Measurements from ENCODE around the gene U2AF1.
"Not testable (repeated sequence)": the region's sequence is repeated elsewhere in the genome, so short reads cannot be mapped to it uniquely, and the experiment has no call there.

Gene U2AF1, protein sequence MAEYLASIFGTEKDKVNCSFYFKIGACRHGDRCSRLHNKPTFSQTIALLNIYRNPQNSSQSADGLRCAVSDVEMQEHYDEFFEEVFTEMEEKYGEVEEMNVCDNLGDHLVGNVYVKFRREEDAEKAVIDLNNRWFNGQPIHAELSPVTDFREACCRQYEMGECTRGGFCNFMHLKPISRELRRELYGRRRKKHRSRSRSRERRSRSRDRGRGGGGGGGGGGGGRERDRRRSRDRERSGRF

GRCh38 chr21:43106965-43107793 lies at the start of gene U2AF1:
TSS of gene U2AF1 (minus strand) at chr21:43107570. CDS start at chr21:43107494, 76 bp downstream.
- DNase-seq (ENCODE audit: low read depth) = not testable (repeated sequence)

DNA sequence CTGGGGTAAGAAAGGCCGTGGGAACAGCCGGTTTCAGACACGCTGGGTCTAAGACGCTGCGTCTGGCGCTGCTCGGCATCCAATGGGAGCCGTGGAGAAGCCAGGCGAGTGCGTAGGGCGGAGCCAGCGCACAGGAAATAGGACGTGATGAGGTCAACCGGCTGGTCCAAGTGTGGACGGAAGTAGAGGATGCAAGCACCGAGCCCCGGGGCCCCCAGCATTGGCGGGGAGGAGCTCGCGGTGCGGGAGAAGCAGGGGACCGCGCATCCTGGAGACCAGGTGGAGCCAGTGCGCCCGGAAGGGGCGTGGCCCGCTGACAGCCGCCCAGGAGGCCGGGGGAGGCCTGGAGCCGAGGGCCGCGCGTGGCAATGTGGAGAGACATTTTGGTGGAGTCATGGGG lies 46.2 kb upstream of the U2AF1 start:
- not testable (repeated sequence) for DNase-seq (ENCODE audit: low read depth)

- DNase-seq (ENCODE audit: low read depth) = not testable (repeated sequence)
These were observed 42.0 kb upstream of the U2AF1 start for GRCh38 chr21:43149344-43149743.

DNA sequence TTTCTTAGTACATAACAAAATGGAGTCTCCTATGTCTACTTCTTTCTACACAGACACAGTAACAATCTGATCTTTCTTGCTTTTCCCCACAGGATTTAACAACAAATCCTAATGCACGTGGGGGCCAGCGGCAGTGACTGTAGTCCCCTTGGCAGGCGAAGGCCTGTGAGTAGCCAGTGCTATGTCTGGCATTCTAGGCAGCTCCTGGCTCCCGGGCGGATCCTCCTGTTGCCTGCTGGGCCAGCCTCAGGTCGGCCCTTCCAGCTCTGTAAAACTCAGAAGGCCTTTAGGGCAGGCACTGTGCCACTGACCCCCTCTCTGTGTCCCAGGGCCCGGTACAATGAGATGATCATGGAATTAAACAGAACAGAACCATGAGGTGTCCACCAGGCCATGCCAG lies 40.6 kb upstream of the U2AF1 start:
- not testable (repeated sequence) for DNase-seq (ENCODE audit: low read depth)

DNA sequence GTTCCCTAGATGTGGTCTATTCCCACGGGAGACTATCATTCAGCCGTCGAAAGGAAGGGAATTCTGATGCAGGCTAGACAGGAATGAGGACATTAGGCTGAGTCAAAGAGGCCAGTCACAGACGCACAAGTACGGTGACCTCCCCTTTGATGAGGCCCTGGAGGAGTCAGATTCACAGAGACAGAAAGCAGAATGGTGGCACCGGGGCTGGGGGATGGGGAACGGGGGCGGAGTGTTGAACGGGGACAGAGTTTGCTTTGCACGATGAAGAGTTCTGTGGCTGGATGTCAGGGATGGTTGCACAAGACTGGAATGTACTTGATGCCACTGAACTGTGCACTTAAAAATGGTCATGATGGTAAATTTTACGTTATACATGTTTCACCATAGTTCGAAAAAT lies 39.3 kb upstream of the U2AF1 start:
- not testable (repeated sequence) for DNase-seq (ENCODE audit: low read depth)

DNA sequence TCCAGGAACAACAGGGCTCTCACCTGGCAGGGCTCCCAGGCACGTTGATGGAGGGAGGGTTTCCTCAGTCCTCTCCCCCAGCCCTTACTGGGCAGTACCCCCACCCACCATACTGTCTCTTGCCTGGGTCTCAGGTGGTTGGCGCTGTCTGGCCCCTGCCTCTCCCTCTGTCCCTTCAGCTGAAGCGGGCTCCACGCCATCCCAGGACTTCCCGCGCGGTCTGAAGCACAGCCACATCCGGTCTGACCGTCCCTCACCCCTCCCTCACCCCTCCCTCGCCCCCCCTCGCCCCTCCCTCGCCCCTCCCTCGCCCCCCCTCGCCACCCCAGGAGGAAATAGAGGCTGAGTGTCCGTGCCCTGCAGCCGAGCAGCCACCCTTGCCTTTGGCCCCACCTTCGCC lies 34.0 kb upstream of the U2AF1 start:
- not testable (repeated sequence) for DNase-seq (ENCODE audit: low read depth)

GRCh38 chr21:43138944-43139343 lies 31.6 kb upstream of the U2AF1 start:
- not testable (repeated sequence) for DNase-seq (ENCODE audit: low read depth)

DNA sequence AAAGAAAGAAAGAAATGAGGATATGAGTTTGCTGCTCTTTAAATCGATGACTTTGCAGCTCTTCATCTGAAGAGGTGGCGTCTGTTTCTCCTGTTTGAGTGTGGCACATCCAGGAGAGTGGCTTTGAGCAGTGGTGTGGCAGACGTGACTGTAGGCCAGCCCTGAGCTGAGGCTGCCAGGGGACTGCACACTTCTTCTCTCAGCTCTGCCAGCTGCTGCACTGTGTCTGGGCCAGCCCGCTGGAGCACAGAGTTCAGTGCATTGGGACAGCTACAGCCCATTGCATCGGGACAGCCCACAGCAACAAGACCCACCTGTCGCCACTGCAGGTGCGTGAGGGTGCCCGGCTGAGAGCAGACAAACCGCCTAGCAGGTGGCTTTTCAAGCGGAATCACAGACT lies 27.1 kb upstream of the U2AF1 start:
- not testable (repeated sequence) for DNase-seq (ENCODE audit: low read depth)

DNA sequence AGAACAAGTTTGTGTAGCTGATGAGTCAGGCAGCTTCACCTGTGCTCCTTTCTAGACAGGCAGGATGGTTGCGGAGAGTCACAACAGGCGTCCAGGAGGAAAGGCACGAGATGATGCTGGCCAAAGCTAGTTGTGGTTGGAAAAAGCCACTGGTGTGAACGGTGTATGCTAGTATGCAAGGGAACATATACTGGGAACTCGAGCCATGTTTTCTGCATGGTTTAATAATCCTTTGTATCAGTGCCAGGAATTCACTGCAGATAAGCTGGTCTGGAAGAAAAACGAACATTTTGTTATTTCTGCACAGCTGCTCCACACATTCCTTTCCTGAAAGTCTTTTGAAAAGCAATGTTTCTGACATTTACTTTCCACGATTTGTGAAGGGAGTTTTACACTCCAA lies 22.7 kb upstream of the U2AF1 start:
- DNase-seq (ENCODE audit: low read depth) = not testable (repeated sequence)

DNA sequence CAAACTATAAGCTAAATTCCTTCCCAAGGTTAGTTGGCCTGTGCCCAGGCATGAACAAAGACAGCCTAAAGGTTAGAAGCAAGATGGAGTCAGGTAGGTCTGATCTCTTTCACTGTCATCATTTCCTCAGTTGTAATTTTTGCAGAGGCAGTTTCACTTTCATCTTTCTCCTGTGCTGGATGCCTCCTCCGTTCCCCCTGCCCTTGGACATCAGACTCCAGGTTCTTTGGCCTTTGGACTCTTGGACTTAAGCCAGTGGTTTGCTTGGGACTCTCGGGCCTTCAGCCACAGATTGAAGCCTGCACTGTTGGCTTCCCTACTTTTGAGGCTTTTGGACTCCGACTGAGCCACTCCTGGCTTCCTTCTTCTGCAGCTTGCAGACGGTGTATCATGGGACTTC lies 8.6 kb upstream of the U2AF1 start:
- DNase-seq (ENCODE audit: low read depth) = not testable (repeated sequence)

DNA sequence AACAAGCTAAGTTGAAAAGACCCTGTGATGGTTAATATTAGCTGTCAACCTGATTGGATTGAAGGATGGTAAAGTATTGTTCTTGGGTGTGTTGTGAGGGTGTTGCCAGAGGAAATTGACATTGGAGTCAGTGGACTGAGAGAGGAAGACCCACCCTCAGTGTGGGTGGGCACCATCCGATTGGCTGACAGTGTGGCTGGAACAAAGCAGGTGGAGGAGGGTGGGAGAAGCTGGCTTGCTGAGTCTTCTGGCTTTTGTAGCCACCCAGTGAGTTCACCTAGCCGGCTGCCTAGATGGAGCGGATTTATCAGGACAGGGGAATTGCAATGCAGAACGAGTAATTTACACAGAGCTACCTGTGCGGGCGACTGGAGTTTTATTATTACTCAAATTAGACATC lies 7.1 kb upstream of the U2AF1 start:
- DNase-seq (ENCODE audit: low read depth) = not testable (repeated sequence)

GRCh38 chr21:43109006-43109405 lies 1.6 kb upstream of the U2AF1 start:
- not testable (repeated sequence) for DNase-seq (ENCODE audit: low read depth)

DNA sequence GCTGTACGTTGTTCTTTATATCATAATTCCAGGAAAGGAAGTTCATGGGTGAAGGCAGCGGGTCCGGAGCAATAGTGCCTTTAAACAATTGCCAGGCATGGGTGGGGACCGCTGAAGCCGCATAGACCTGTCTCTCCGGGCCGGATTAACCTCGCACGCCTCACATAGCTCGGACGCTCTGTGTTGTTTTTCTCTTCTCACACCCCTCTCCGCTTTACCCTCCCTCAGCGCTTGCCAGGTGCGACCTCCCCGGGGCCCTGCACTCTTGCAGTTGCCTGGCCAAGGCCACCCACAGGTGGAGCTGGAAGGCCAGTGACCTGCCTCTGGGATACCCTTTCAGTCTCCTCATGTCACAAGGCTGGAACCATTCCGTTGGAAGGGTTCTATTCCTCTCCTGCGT lies 807 bp upstream of the U2AF1 start:
- not testable (repeated sequence) for DNase-seq (ENCODE audit: low read depth)

GRCh38 chr21:43107794-43108137 lies 396 bp upstream of the U2AF1 start:
- not testable (repeated sequence) for DNase-seq (ENCODE audit: low read depth)

GRCh38 chr21:43104642-43105041 lies 2.7 kb downstream of the U2AF1 start:
- not testable (repeated sequence) for DNase-seq (ENCODE audit: low read depth)

GRCh38 chr21:43102281-43102680 lies 5.1 kb downstream of the U2AF1 start:
- not testable (repeated sequence) for DNase-seq (ENCODE audit: low read depth)

DNA sequence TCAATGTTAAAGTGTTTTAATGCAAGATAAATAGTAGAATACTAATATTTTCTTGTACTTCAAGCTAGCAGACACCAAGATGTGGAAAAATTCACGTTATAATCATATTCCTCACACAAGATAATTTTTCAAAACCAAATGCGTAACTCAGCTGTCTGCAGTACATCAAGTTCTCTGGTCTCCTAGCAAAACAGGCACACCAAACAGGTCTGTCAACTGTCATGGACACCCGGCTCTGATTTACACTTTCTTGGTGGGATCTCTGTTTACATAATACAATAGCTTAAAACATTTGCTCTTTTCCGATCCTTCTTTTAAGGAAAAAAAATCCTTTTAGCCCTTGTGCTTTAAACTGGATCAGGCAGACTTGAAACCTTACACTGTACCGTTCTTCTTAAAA lies 5.7 kb downstream of the U2AF1 start:
- DNase-seq (ENCODE audit: low read depth) = not testable (repeated sequence)

DNA sequence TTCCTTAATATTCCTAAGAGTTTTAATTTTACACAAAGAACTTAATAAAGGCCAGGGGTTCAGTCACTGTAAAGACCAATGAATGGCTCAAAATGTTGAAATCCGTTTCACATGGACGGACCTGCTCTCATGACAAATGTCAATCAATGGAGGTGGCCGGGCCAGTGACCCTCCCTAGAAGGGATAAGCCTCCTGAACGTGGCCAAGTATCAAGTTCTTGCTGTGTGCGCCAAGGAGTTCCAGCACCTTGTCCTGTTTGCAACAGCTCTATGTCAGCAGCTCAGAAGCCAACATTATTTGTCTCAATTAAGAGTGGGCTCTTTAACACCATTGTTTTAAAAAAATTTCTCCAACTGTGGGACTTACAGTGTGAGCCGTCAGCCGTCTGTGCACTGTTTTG lies 6.4 kb downstream of the U2AF1 start:
- not testable (repeated sequence) for DNase-seq (ENCODE audit: low read depth)

DNA sequence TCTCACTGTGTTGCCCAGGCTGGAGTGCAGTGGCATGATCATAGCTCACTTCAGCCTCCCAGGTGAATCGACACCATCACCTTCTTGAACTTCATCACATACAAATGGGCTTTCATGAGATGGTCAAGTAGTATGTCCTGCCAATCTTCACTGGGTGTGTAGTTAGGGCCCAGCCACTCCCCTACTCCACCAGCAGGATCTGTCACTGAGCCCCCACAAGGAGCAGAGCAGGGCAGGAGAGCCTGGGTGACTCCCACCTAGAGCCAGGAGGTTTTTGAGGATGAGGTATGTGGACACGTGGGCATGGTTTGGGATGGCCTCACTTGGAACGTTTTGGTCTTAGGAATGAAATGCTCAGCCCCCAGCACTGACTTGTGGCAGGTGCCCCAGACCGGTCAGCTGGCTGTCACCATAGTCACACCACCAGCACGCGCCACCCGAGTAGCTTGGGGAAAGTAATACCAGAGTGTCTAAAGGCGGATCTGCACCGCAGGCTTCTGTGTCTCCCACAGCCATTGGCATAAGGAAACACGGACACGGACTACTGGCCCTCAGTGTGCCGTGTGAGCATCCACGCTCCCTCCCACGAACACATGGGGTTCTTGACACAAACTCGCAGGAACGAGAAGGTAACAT lies 15.3 kb downstream of the U2AF1 start:
- DNase-seq (ENCODE audit: low read depth) = not testable (repeated sequence)

GRCh38 chr21:43090947-43091346 lies 16.4 kb downstream of the U2AF1 start:
- not testable (repeated sequence) for DNase-seq (ENCODE audit: low read depth)

DNA sequence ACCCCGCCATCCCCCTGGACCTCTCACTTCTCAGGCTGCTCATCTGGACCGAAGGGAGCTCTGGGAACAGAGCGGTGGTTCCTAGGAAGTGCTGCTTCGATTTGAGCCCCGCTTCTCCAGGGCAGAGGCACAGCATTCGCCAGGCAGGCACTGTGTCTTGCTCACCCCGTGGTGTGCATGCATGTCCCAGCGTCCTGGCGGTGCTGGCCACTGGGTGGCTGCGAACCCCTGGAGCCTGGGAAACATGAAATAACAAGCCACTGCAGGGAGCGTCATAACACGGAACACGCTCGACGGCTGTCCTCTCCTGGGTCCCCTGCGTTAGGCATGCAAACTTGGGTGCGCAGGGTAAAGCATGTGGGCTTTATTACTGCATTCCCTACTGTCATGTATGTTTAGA lies 17.9 kb downstream of the U2AF1 start:
- not testable (repeated sequence) for DNase-seq (ENCODE audit: low read depth)

- DNase-seq (ENCODE audit: low read depth) = not testable (repeated sequence)
These were observed 24.6 kb downstream of the U2AF1 start for GRCh38 chr21:43082587-43083300.

Data from stimulated activated CD8-positive, alpha-beta memory T cell treated with anti-CD3 and anti-CD28 coated beads, Interleukin-12 subunit alpha, Interleukin-12 subunit beta, amount 100 ng/mL, for 4 hours (primary cell).